Breast epithelium (tissue), 3 donors: Measurements from ENCODE around the gene C1GALT1C1L.

ENCODE experiments used
- POLR2AphosphoS5 ChIP-seq, 3 donors: sonication (generic); formaldehyde crosslinking; IDR thresholded peaks; one replicate each; pipeline ENCODE4 v1.6.1; 2017; ENCODE audit warnings: antibody characterized with exemption in 3 of 3
- TF ChIP-seq, protein P1 (sequence below), 3 donors: fragments of 450-650 bp; IDR thresholded peaks; one replicate each; pipeline ENCODE4 v1.5.1; 2016 to 2017; ENCODE audit warnings: antibody characterized with exemption in 3 of 3, mild to moderate bottlenecking in 3 of 3, moderate library complexity in 3 of 3

DNA sequence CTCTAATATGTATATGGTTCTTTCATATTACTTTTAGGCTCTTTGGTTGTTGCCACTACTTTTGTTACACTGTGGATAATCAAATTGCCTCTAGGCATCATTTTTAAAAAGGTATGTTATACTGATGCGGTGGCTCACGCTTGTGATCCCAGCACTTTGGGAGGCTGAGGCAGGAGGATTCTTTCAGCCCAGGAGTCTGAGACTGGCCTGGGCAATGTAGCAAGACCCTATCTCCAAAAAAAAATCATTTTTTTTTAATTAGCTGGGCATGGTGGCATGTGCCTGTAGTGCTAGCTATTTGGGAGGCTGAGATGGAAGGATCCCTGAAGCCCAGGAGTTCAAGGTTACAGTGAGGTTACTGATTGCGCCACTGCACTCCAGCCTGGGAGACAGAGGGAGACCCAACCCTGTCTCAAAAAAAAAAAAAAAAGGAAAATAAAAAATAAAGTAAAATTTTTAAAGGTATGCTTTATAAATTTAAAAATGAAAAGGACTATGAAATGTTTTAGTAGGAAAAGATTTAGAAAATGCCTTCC lies 49.5 kb upstream of the C1GALT1C1L start:
- TF ChIP-seq, protein P1, sequence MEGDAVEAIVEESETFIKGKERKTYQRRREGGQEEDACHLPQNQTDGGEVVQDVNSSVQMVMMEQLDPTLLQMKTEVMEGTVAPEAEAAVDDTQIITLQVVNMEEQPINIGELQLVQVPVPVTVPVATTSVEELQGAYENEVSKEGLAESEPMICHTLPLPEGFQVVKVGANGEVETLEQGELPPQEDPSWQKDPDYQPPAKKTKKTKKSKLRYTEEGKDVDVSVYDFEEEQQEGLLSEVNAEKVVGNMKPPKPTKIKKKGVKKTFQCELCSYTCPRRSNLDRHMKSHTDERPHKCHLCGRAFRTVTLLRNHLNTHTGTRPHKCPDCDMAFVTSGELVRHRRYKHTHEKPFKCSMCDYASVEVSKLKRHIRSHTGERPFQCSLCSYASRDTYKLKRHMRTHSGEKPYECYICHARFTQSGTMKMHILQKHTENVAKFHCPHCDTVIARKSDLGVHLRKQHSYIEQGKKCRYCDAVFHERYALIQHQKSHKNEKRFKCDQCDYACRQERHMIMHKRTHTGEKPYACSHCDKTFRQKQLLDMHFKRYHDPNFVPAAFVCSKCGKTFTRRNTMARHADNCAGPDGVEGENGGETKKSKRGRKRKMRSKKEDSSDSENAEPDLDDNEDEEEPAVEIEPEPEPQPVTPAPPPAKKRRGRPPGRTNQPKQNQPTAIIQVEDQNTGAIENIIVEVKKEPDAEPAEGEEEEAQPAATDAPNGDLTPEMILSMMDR (IDR thresholded peaks at IDR 0.05) = no peak
- no peak for TF ChIP-seq POLR2AphosphoS5 (IDR thresholded peaks at IDR 0.05)
